ENCODE measurements around the gene DCAF5.

Gene DCAF5

GRCh38 chr14:69041783-69042182 lies 111.1 kb downstream of the DCAF5 start:
- peaks cover 37% of the 10 kb centered on the region for H3K27me3 ChIP-seq (ENCODE audit: low read depth, low read length)
- H3K36me3 ChIP-seq (replicated peaks; ENCODE audit: low read depth, low read length) = no peaks in the 10 kb centered on the region
- no peaks in the 10 kb centered on the region for H3K9me3 ChIP-seq (ENCODE audit: insufficient read depth, low read length)
- no peak overlapping the region for H2AFZ ChIP-seq (ENCODE audit: low read depth, low read length)
- H3K4me1 ChIP-seq (ENCODE audit: low read length) = peaks cover 2% of the 10 kb centered on the region; the same call in 1 of the 2 replicates
- no peak overlapping the region for H3K27ac ChIP-seq (ENCODE audit: low read length)
- no peak for TF ChIP-seq CTCF (IDR thresholded peaks at IDR 0.05; ENCODE audit: low read depth, low read length)
- H3K4me2 ChIP-seq (ENCODE audit: low read length) = no peak overlapping the region
- H3K9ac ChIP-seq (ENCODE audit: low read length) = no peak overlapping the region
- H4K20me1 ChIP-seq (ENCODE audit: insufficient read depth, low read length) = no peaks in the 10 kb centered on the region
- H3K4me3 ChIP-seq (ENCODE audit: low read length) = no peak overlapping the region
- no peaks in the 10 kb centered on the region for H3K79me2 ChIP-seq (ENCODE audit: low read length)

GRCh38 chr14:69040353-69040752 lies 112.6 kb downstream of the DCAF5 start:
- Histone ChIP-seq H3K27ac (ENCODE audit: low read length) (no peak overlapping the region), H3K4me1 (ENCODE audit: low read length) (peaks cover 2% of the 10 kb centered on the region; the same call in 1 of the 2 replicates), H3K4me3 (ENCODE audit: low read length) (no peak overlapping the region), H3K79me2 (ENCODE audit: low read length) (no peaks in the 10 kb centered on the region), H3K9ac (ENCODE audit: low read length) (no peak overlapping the region), H3K9me3 (ENCODE audit: insufficient read depth, low read length) (no peaks in the 10 kb centered on the region), H3K4me2 (ENCODE audit: low read length) (no peak overlapping the region), H2AFZ (ENCODE audit: low read depth, low read length) (no peak overlapping the region), H4K20me1 (ENCODE audit: insufficient read depth, low read length) (no peaks in the 10 kb centered on the region), H3K27me3 (ENCODE audit: low read depth, low read length) (peaks cover 37% of the 10 kb centered on the region), H3K36me3 (replicated peaks; ENCODE audit: low read depth, low read length) (no peaks in the 10 kb centered on the region)
- TF ChIP-seq CTCF (IDR thresholded peaks at IDR 0.05; ENCODE audit: low read depth, low read length) (no peak), EZH2phosphoT487 (IDR thresholded peaks at IDR 0.05; ENCODE audit: low read depth) (no peak)

- Histone ChIP-seq H4K20me1 (ENCODE audit: insufficient read depth, low read length) (no peaks in the 10 kb centered on the region), H3K4me2 (ENCODE audit: low read length) (no peak overlapping the region), H3K9ac (ENCODE audit: low read length) (no peak overlapping the region), H2AFZ (ENCODE audit: low read depth, low read length) (no peak overlapping the region), H3K4me3 (ENCODE audit: low read length) (no peak overlapping the region), H3K4me1 (ENCODE audit: low read length) (peaks cover 2% of the 10 kb centered on the region; the same call in 1 of the 2 replicates), H3K27ac (ENCODE audit: low read length) (no peak overlapping the region), H3K36me3 (replicated peaks; ENCODE audit: low read depth, low read length) (no peaks in the 10 kb centered on the region), H3K9me3 (ENCODE audit: insufficient read depth, low read length) (no peaks in the 10 kb centered on the region), H3K79me2 (ENCODE audit: low read length) (no peaks in the 10 kb centered on the region), H3K27me3 (ENCODE audit: low read depth, low read length) (peaks cover 37% of the 10 kb centered on the region)
- TF ChIP-seq CTCF (IDR thresholded peaks at IDR 0.05; ENCODE audit: low read depth, low read length) = no peak
- TF ChIP-seq EZH2phosphoT487 (IDR thresholded peaks at IDR 0.05; ENCODE audit: low read depth) = no peak
Measured at GRCh38 chr14:69039288-69039628, 113.7 kb downstream of the DCAF5 start.

GRCh38 chr14:69038455-69039287 lies 114.2 kb downstream of the DCAF5 start:
- no peak for TF ChIP-seq EZH2phosphoT487 (IDR thresholded peaks at IDR 0.05; ENCODE audit: low read depth)
- TF ChIP-seq CTCF (IDR thresholded peaks at IDR 0.05; ENCODE audit: low read depth, low read length) = no peak
- Histone ChIP-seq H3K9ac (ENCODE audit: low read length) (no peak overlapping the region), H3K27ac (ENCODE audit: low read length) (no peak overlapping the region), H3K4me2 (ENCODE audit: low read length) (no peak overlapping the region), H3K27me3 (ENCODE audit: low read depth, low read length) (peaks cover 37% of the 10 kb centered on the region), H4K20me1 (ENCODE audit: insufficient read depth, low read length) (no peaks in the 10 kb centered on the region), H3K4me3 (ENCODE audit: low read length) (no peak overlapping the region), H3K36me3 (replicated peaks; ENCODE audit: low read depth, low read length) (no peaks in the 10 kb centered on the region), H3K79me2 (ENCODE audit: low read length) (no peaks in the 10 kb centered on the region), H3K4me1 (ENCODE audit: low read length) (peaks cover 2% of the 10 kb centered on the region; the same call in 1 of the 2 replicates), H2AFZ (ENCODE audit: low read depth, low read length) (no peak overlapping the region), H3K9me3 (ENCODE audit: insufficient read depth, low read length) (no peaks in the 10 kb centered on the region)
